ENCODE measurements around the gene RPL38.

DNA sequence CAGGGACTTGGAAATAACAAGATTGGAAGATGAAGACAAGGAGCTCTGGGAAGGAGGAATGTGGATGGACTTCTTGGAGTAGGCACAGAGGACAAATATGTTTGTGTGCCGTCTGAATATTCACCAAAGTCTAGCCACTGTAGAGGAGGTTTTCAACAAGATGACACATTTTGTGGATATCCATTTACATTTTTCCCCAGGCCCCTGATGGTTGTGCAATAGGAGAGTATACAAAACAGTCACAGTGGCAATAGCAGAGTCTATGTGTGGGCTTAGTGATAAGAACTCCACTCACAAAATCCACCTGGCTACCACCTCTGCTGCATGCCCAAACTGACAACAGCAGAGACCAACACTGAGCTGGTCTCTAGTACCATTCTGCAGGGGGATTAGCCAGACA, 32.6 kb upstream of the RPL38 start:
- TF ChIP-seq, protein P1, sequence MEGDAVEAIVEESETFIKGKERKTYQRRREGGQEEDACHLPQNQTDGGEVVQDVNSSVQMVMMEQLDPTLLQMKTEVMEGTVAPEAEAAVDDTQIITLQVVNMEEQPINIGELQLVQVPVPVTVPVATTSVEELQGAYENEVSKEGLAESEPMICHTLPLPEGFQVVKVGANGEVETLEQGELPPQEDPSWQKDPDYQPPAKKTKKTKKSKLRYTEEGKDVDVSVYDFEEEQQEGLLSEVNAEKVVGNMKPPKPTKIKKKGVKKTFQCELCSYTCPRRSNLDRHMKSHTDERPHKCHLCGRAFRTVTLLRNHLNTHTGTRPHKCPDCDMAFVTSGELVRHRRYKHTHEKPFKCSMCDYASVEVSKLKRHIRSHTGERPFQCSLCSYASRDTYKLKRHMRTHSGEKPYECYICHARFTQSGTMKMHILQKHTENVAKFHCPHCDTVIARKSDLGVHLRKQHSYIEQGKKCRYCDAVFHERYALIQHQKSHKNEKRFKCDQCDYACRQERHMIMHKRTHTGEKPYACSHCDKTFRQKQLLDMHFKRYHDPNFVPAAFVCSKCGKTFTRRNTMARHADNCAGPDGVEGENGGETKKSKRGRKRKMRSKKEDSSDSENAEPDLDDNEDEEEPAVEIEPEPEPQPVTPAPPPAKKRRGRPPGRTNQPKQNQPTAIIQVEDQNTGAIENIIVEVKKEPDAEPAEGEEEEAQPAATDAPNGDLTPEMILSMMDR (IDR thresholded peaks at IDR 0.05), result no peak
- TF ChIP-seq ZFX (IDR thresholded peaks at IDR 0.05; ENCODE audit: borderline replicate concordance), result no peak

Data from 22Rv1 (cell line).